OCI-LY1 (cell line): ENCODE measurements around the gene CDH4.

Source experiments
- H2AFZ ChIP-seq: fragments of 200-600 bp; sonication (generic), shearing (Covaris generic); 2 replicates; pipeline ENCODE4 v1.6.0; 2014; ENCODE audit warnings: antibody characterized with exemption, mild to moderate bottlenecking, low read length
- H3F3A ChIP-seq: fragments of 200-600 bp; sonication (generic), shearing (Covaris generic); 2 replicates; pipeline ENCODE4 v1.6.0; 2014; ENCODE audit warnings: mild to moderate bottlenecking, antibody characterized with exemption, low read length, moderate library complexity; ENCODE audit not compliant: insufficient read depth
- H3K27ac ChIP-seq: fragments of 200-600 bp; sonication (generic); 2 replicates; pipeline ENCODE4 v1.5.1; 2014; ENCODE audit warnings: low read length, mixed run types, mild to moderate bottlenecking, low read depth; ENCODE audit not compliant: poor library complexity, severe bottlenecking
- H3K27me3 ChIP-seq: fragments of 200-600 bp; sonication (generic); 2 replicates; pipeline ENCODE4 v1.6.0; 2014; ENCODE audit warnings: antibody characterized with exemption, mild to moderate bottlenecking, low read length, moderate library complexity; ENCODE audit not compliant: insufficient read depth
- H3K36me3 ChIP-seq: fragments of 200-600 bp; sonication (generic); 2 replicates; pipeline ENCODE4 v1.6.1; 2014; ENCODE audit warnings: mild to moderate bottlenecking, antibody characterized with exemption, low read length, moderate library complexity, mixed read lengths; ENCODE audit not compliant: insufficient read depth
- H3K4me1 ChIP-seq: fragments of 200-600 bp; sonication (generic); 2 replicates; pipeline ENCODE4 v1.5.1; 2014; ENCODE audit warnings: mild to moderate bottlenecking, low read length, moderate library complexity; ENCODE audit not compliant: insufficient read depth, severe bottlenecking
- H3K4me2 ChIP-seq: fragments of 200-600 bp; sonication (generic), shearing (Covaris generic); 2 replicates; pipeline ENCODE4 v1.6.1; 2014; ENCODE audit warnings: low read length
- H3K4me3 ChIP-seq: fragments of 200-600 bp; sonication (generic); 2 replicates; pipeline ENCODE4 v1.5.1; 2014; ENCODE audit warnings: low read length, low read depth, mild to moderate bottlenecking, mixed read lengths; ENCODE audit not compliant: poor library complexity, severe bottlenecking
- H3K79me2 ChIP-seq: fragments of 200-600 bp; shearing (Covaris generic); 2 replicates; pipeline ENCODE4 v1.6.1; 2016; ENCODE audit warnings: mixed run types, low read length, mixed read lengths; ENCODE audit not compliant: insufficient read depth
- H3K9ac ChIP-seq: fragments of 200-600 bp; sonication (generic), shearing (Covaris generic); 2 replicates; pipeline ENCODE4 v1.6.1; 2014; ENCODE audit warnings: mild to moderate bottlenecking, low read length, mixed read lengths
- H3K9me2 ChIP-seq: fragments of 200-600 bp; sonication (generic), shearing (Covaris generic); 2 replicates; pipeline ENCODE4 v1.6.1; 2014; ENCODE audit warnings: low read depth, mild to moderate bottlenecking, low read length, mixed read lengths
- H3K9me3 ChIP-seq: fragments of 200-600 bp; shearing (Covaris generic); 2 replicates; pipeline ENCODE4 v1.6.1; 2014; ENCODE audit warnings: low read length, mixed read lengths
- H4K20me1 ChIP-seq: fragments of 200-600 bp; sonication (generic), shearing (Covaris generic); 2 replicates; pipeline ENCODE4 v1.6.0; 2016; ENCODE audit warnings: mild to moderate bottlenecking, low read length; ENCODE audit not compliant: insufficient read depth
- EZH2 ChIP-seq: fragments of 200-600 bp; sonication (generic), shearing (Covaris generic); IDR thresholded peaks from 2 replicates; pipeline ENCODE4 v1.8.0; 2017; ENCODE audit warnings: borderline replicate concordance, mixed run types, mild to moderate bottlenecking, antibody characterized with exemption, low read length, moderate library complexity, mixed read lengths
- TF ChIP-seq, protein P1 (sequence below): fragments of 200-600 bp; sonication (generic), shearing (Covaris generic); IDR thresholded peaks from 2 replicates; pipeline ENCODE4 v1.5.1; 2017; ENCODE audit warnings: mild to moderate bottlenecking, antibody characterized with exemption, low read length, moderate library complexity, mixed read lengths

CDH4 gene

GRCh38 chr20:61285152-61285645 lies 33.1 kb downstream of the CDH4 start:
- H3K4me1 ChIP-seq = no peaks in the 10 kb centered on the region
- H3K79me2 ChIP-seq = no peaks in the 10 kb centered on the region
- H3K9me2 ChIP-seq = no peaks in the 10 kb centered on the region
- no peak overlapping the region for H3K27ac ChIP-seq
- no peaks in the 10 kb centered on the region for H4K20me1 ChIP-seq
- H3K4me2 ChIP-seq = no peak overlapping the region
- H3K9me3 ChIP-seq = no peaks in the 10 kb centered on the region
- no peak overlapping the region for H3K4me3 ChIP-seq
- H3K27me3 ChIP-seq = no peaks in the 10 kb centered on the region
- H3K36me3 ChIP-seq = no peaks in the 10 kb centered on the region
- no peak overlapping the region for H2AFZ ChIP-seq
- TF ChIP-seq, protein P1, sequence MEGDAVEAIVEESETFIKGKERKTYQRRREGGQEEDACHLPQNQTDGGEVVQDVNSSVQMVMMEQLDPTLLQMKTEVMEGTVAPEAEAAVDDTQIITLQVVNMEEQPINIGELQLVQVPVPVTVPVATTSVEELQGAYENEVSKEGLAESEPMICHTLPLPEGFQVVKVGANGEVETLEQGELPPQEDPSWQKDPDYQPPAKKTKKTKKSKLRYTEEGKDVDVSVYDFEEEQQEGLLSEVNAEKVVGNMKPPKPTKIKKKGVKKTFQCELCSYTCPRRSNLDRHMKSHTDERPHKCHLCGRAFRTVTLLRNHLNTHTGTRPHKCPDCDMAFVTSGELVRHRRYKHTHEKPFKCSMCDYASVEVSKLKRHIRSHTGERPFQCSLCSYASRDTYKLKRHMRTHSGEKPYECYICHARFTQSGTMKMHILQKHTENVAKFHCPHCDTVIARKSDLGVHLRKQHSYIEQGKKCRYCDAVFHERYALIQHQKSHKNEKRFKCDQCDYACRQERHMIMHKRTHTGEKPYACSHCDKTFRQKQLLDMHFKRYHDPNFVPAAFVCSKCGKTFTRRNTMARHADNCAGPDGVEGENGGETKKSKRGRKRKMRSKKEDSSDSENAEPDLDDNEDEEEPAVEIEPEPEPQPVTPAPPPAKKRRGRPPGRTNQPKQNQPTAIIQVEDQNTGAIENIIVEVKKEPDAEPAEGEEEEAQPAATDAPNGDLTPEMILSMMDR = no peak
- TF ChIP-seq EZH2 = no peak
- H3F3A ChIP-seq = no peaks in the 10 kb centered on the region
- no peak overlapping the region for H3K9ac ChIP-seq

GRCh38 chr20:61285691-61286090 lies 33.6 kb downstream of the CDH4 start:
- no peaks in the 10 kb centered on the region for H3K79me2 ChIP-seq
- H3K27ac ChIP-seq = no peak overlapping the region
- no peaks in the 10 kb centered on the region for H3K27me3 ChIP-seq
- no peaks in the 10 kb centered on the region for H3K9me2 ChIP-seq
- H3F3A ChIP-seq = no peaks in the 10 kb centered on the region
- no peak overlapping the region for H3K4me2 ChIP-seq
- H4K20me1 ChIP-seq = no peaks in the 10 kb centered on the region
- no peak overlapping the region for H3K4me3 ChIP-seq
- no peaks in the 10 kb centered on the region for H3K9me3 ChIP-seq
- no peak overlapping the region for H2AFZ ChIP-seq
- no peaks in the 10 kb centered on the region for H3K4me1 ChIP-seq
- TF ChIP-seq, protein P1 = no peak
- TF ChIP-seq EZH2 = no peak
- H3K9ac ChIP-seq = no peak overlapping the region
- no peaks in the 10 kb centered on the region for H3K36me3 ChIP-seq

DNA sequence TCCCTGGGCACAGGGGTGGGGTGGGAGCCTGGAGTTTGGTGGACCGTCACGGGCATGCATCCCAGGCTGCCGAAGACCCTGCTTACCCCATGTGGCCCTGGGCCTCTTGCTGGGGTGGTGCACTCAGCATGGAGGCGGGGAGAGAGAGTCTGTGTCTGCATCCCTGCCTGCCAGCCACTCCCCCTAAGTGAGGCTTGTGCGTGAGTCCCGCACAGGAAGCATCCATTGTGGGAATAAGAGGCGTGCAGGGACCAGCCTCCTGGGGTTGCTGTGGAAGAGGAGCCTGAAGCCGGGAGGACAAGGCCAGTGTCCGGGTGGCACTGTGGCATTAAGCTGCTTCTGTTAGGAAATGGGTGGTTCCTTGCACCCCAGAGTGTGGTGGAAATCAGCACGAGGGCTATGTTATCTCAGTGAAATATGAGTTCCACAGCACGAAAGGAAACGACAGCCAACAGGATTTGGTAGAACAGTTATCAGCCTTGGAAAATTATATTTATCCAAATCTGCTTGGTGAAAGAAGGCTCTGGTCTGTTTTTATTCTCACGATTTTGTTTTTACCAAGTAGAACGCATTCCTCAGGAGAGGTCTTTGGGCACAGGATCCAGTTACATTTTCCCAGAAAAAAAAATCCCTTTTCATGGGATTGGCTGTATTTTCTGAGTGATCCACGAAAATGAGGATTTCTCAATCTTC lies 35.7 kb downstream of the CDH4 start:
- H3K4me1 ChIP-seq = no peaks in the 10 kb centered on the region
- H3K27me3 ChIP-seq = no peaks in the 10 kb centered on the region
- TF ChIP-seq, protein P1 = no peak
- TF ChIP-seq EZH2 = no peak
- no peaks in the 10 kb centered on the region for H3K36me3 ChIP-seq
- no peaks in the 10 kb centered on the region for H3K9me3 ChIP-seq
- no peaks in the 10 kb centered on the region for H3K79me2 ChIP-seq
- no peaks in the 10 kb centered on the region for H4K20me1 ChIP-seq
- no peak overlapping the region for H3K27ac ChIP-seq
- H3K9ac ChIP-seq = no peak overlapping the region
- no peaks in the 10 kb centered on the region for H3K9me2 ChIP-seq
- H3F3A ChIP-seq = no peaks in the 10 kb centered on the region
- H3K4me2 ChIP-seq = no peak overlapping the region
- no peak overlapping the region for H3K4me3 ChIP-seq
- H2AFZ ChIP-seq = no peak overlapping the region
